Measurements from ENCODE around the gene RCN2. TPM values are rescaled to one million over a fixed set of nuclear protein-coding genes. Genes with fewer than 3 reads are reported as not detected.

The RCN2 gene
- total RNA-seq, 4 donors from 2014 or later: 38.8 to 56.1 (median 50.2) TPM

- TF ChIP-seq CTCF (IDR thresholded peaks at IDR 0.05; ENCODE audit: low read depth): no peak
Measured at GRCh38 chr15:76930831-76931396, 635 bp upstream of the RCN2 start.

GRCh38 chr15:76932135-76932966 lies 802 bp downstream of the RCN2 start:
- TF ChIP-seq CTCF (IDR thresholded peaks at IDR 0.05; ENCODE audit: low read depth): no peak

DNA sequence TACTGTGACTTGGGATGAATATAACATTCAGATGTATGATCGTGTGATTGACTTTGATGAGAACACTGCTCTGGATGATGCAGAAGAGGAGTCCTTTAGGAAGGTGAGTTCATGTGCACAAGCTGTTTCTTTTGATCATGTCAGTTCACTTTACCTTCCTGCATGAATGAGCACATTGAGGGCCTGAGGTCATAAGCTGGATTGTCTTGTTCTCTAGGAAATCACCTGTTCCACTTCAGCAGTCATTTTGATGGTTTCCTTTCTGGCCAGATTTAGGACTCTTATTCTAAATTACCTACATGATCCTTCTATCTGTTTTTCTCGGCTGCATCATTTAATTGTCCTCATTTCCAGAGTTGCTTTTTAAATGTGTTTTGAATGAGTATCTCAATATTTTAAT lies 4.1 kb downstream of the RCN2 start:
- no peak for TF ChIP-seq CTCF (IDR thresholded peaks at IDR 0.05; ENCODE audit: low read depth)

GRCh38 chr15:76936671-76937070 lies 5.1 kb downstream of the RCN2 start:
- no peak for TF ChIP-seq CTCF (IDR thresholded peaks at IDR 0.05; ENCODE audit: low read depth)

DNA sequence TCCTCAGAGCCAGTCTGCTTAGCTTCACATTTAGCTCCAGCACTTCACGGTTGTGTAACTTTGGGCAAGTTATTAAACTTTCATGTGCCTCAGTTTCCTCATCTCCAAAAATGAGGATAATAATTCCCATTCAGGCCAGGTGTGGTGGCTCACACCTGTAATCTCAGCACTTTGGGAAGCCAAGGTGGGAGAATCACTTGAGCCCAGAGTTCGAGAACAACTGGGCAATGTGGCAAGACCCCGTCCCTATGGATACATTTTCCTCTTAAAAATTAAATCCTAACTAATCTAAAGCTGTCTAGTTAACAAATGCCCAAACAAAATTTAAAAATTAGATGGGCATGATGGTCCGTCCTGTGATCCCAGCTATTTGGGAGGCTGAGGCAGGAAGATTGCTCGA lies 7.2 kb downstream of the RCN2 start:
- TF ChIP-seq CTCF (IDR thresholded peaks at IDR 0.05; ENCODE audit: low read depth): no peak

- TF ChIP-seq CTCF (IDR thresholded peaks at IDR 0.05; ENCODE audit: low read depth): no peak
Measured at GRCh38 chr15:76939715-76940114, 8.2 kb downstream of the RCN2 start.

- no peak for TF ChIP-seq CTCF (IDR thresholded peaks at IDR 0.05; ENCODE audit: low read depth)
Measured at GRCh38 chr15:76941636-76942035, 10.1 kb downstream of the RCN2 start.
